Adipocyte (in vitro differentiated cells): ENCODE results near the gene NPY4R2.
"Not testable (repeated sequence)": the region's sequence is repeated elsewhere in the genome, so short reads cannot be mapped to it uniquely, and the experiment has no call there.

ENCODE experiments used
- DNase-seq: peaks from one replicate; pipeline ENCODE4 v3.0.0-alpha.2; 2015; ENCODE audit warnings: low read depth
- H3K27me3 ChIP-seq: replicated peaks from 2 replicates; pipeline ENCODE4 v1.7.0; 2013; ENCODE audit warnings: mild to moderate bottlenecking, low read length, moderate library complexity; ENCODE audit not compliant: control insufficient read depth, insufficient read depth
- H3K36me3 ChIP-seq: 2 replicates; pipeline ENCODE4 v1.7.0; 2013; ENCODE audit warnings: low read length, mild to moderate bottlenecking, moderate library complexity; ENCODE audit not compliant: control insufficient read depth, insufficient read depth, severe bottlenecking
- H3K4me1 ChIP-seq: 2 replicates; pipeline ENCODE4 v1.7.0; 2013; ENCODE audit warnings: mild to moderate bottlenecking, low read length, moderate library complexity; ENCODE audit not compliant: control insufficient read depth, insufficient read depth
- H3K4me3 ChIP-seq: 2 replicates; pipeline ENCODE4 v1.7.0; 2013; ENCODE audit warnings: mild to moderate bottlenecking, low read length, moderate library complexity
- H3K9ac ChIP-seq: 2 replicates; pipeline ENCODE4 v1.7.0; 2013; ENCODE audit warnings: mild to moderate bottlenecking, low read length, moderate library complexity
- H3K9me3 ChIP-seq: 2 replicates; pipeline ENCODE4 v1.7.0; 2013; ENCODE audit warnings: mild to moderate bottlenecking, low read length, moderate library complexity; ENCODE audit not compliant: control insufficient read depth

The NPY4R2 gene

DNA sequence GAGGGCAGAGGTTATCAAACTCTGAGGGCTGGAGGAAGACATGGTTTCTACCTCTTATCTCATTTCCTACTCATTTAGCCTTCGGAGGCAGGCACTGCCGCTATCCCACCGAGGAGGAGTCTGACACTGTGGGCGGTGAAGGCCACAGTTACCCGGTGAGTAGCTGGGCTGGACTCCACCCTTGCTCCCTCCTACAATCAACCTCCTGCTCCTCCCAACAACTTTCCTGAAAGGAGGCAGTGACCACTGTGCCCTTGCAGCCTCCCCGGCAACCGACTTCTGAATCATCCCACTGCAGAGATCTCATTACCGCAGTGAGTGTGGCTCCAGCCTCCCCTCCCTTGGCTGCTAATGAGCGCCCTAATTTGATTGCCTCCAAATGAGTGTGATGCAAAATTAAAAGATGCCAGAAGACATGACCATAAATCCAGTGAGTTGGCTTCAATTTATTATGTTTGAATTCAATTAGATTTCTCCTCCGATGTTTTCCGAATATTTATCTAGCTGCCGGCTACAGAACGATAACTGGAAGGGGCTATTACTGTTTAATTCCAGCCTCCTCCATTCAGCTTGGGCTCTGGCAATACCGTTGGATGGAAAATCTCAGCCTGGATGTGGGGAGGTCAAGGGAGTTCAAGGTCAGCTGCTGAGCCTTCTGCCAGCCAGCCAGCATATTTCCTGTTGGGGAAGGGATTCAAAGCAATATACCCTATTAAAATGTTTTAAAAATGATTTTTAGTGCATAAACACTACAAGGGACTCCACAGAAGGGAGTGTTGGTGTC, 46.0 kb downstream of the NPY4R2 start:
- not testable (repeated sequence) for DNase-seq, H3K9ac ChIP-seq, H3K9me3 ChIP-seq, H3K36me3 ChIP-seq, H3K27me3 ChIP-seq, H3K4me3 ChIP-seq, H3K4me1 ChIP-seq

DNA sequence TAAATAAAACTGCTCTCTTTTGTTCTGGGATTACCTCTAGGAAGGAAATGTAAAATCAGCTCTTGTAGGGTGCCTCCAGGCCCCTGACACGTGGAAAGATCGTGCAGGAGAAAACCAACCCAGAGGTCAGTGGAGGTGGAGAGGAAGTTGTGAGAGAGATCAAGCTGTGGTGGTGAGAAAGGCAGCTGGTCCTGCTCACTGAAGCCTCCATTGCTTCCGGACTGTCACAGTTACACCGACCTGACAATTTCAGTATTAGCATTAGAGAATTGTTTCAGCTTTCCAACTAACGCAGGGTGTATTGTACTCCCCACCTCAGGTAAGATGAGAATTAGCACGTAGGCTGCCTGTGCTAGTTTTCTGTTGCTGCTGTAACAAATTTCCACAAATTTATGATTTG, 50.5 kb downstream of the NPY4R2 start:
- not testable (repeated sequence) for H3K4me1 ChIP-seq

DNA sequence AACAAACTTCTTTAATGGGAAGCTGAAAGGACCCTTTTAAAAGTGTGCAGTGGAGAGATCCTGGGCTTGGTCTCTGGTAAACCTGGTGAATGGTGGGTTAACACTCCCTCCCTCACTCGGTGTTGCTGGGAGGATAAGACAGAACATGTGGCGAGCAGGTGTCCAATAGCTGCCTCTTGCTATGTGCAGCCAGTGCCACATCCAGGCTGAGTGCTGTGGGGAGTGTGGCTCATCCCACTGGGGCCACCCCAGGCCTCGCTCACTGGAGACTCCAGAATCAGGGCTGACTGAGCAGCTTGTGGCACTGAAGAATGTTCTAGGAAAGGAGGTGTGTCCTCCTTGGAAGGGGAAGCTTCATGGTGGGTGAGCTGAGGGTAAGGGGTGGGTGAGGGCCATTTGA, 51.6 kb downstream of the NPY4R2 start:
- H3K4me1 ChIP-seq, DNase-seq, H3K4me3 ChIP-seq, H3K9ac ChIP-seq, H3K27me3 ChIP-seq, H3K36me3 ChIP-seq, H3K9me3 ChIP-seq: not testable (repeated sequence)

More for the DNA sequence above, 50.5 kb downstream of the NPY4R2 start:
- H3K27me3 ChIP-seq, H3K9me3 ChIP-seq, DNase-seq, H3K9ac ChIP-seq, H3K4me3 ChIP-seq, H3K36me3 ChIP-seq: not testable (repeated sequence)

DNA sequence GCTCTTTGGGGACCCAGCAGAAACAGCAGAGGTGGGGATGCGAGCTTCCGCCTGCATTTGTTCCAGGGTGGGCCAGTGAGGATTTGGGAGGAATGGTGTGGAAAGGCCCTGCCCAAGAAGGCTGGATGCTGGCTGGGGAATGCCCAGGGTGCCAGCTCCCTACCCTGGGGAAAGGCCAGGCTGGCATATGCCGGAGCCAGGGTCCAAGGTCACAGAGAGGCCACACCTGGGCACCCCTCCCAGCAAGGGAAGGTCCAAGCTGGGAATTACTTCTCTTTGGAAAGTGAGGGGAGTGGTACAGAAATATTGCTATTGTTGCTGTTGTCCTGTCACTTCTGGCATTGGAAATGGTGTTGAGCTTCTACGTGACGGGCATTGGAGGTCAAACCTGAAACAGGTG, 53.1 kb downstream of the NPY4R2 start:
- not testable (repeated sequence) for H3K9me3 ChIP-seq, H3K4me3 ChIP-seq, H3K27me3 ChIP-seq, H3K4me1 ChIP-seq, H3K9ac ChIP-seq, DNase-seq, H3K36me3 ChIP-seq

DNA sequence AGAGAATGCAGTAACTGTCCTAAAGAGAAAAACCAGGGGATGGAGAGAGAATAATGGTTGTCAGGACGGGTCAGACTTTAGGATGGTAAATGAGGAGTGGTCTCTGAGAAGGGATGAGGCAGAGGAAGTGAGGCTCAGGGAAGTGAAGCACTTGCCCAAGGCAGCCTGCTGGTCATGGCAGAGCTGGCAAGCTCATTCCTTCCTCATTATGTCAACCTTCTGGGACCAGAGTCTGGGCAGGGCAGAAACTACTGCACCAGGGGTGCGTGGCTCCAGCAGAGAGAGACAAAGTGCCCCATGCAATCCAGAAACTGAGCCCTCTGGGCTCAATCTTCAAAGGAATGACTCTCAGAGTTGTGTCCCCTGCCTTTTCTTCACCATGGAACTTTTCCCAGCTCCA, 53.6 kb downstream of the NPY4R2 start:
- H3K36me3 ChIP-seq, H3K4me3 ChIP-seq, H3K9ac ChIP-seq, H3K4me1 ChIP-seq, H3K9me3 ChIP-seq, DNase-seq, H3K27me3 ChIP-seq: not testable (repeated sequence)
